ENCODE data around the gene COL4A4.

COL4A4 gene

GRCh38 chr2:226985583-226985946 lies 178.4 kb downstream of the COL4A4 start:
- in situ Hi-C loops (cut with MboI; ENCODE audit: low sequenced_read_pairs), result no loop called here

- in situ Hi-C loops (cut with MboI; ENCODE audit: low sequenced_read_pairs), result no loop called here
These were observed 179.0 kb downstream of the COL4A4 start for GRCh38 chr2:226984750-226985582.

GRCh38 chr2:226983895-226984749 lies 179.9 kb downstream of the COL4A4 start:
- in situ Hi-C loops (cut with MboI; ENCODE audit: low sequenced_read_pairs), result no loop called here

GRCh38 chr2:226981791-226982326 lies 182.1 kb downstream of the COL4A4 start:
- in situ Hi-C loops (cut with MboI; ENCODE audit: low sequenced_read_pairs), result no loop called here

GRCh38 chr2:226979004-226979403 lies 185.0 kb downstream of the COL4A4 start:
- in situ Hi-C loops (cut with MboI; ENCODE audit: low sequenced_read_pairs), result no loop called here

GRCh38 chr2:226978300-226978699 lies 185.7 kb downstream of the COL4A4 start:
- in situ Hi-C loops (cut with MboI; ENCODE audit: low sequenced_read_pairs), result no loop called here

- in situ Hi-C loops (cut with MboI; ENCODE audit: low sequenced_read_pairs), result no loop called here
These were observed 186.2 kb downstream of the COL4A4 start for GRCh38 chr2:226977775-226978190.

- in situ Hi-C loops (cut with MboI; ENCODE audit: low sequenced_read_pairs), result no loop called here
These were observed 190.2 kb downstream of the COL4A4 start for GRCh38 chr2:226973816-226974215.

GRCh38 chr2:226971770-226972169 lies 192.2 kb downstream of the COL4A4 start:
- in situ Hi-C loops (cut with MboI; ENCODE audit: low sequenced_read_pairs), result no loop called here

GRCh38 chr2:226971084-226971483 lies 192.9 kb downstream of the COL4A4 start:
- in situ Hi-C loops (cut with MboI; ENCODE audit: low sequenced_read_pairs), result no loop called here

- in situ Hi-C loops (cut with MboI; ENCODE audit: low sequenced_read_pairs), result no loop called here
These were observed 193.6 kb downstream of the COL4A4 start for GRCh38 chr2:226970362-226970761.

GRCh38 chr2:226969417-226970080 lies 194.5 kb downstream of the COL4A4 start:
- in situ Hi-C loops (cut with MboI; ENCODE audit: low sequenced_read_pairs), result no loop called here

- in situ Hi-C loops (cut with MboI; ENCODE audit: low sequenced_read_pairs), result no loop called here
These were observed 198.6 kb downstream of the COL4A4 start for GRCh38 chr2:226965376-226965775.

- in situ Hi-C loops (cut with MboI; ENCODE audit: low sequenced_read_pairs), result no loop called here
These were observed 200.5 kb downstream of the COL4A4 start for GRCh38 chr2:226963528-226963927.

- in situ Hi-C loops (cut with MboI; ENCODE audit: low sequenced_read_pairs), result no loop called here
These were observed 201.7 kb downstream of the COL4A4 start for GRCh38 chr2:226962176-226962773.

GRCh38 chr2:226959418-226959817 lies 204.6 kb downstream of the COL4A4 start:
- in situ Hi-C loops (cut with MboI; ENCODE audit: low sequenced_read_pairs), result no loop called here

GRCh38 chr2:226956659-226957058 lies 207.3 kb downstream of the COL4A4 start:
- in situ Hi-C loops (cut with MboI; ENCODE audit: low sequenced_read_pairs), result no loop called here

- in situ Hi-C loops (cut with MboI; ENCODE audit: low sequenced_read_pairs), result no loop called here
These were observed 210.2 kb downstream of the COL4A4 start for GRCh38 chr2:226953826-226954225.

- in situ Hi-C loops (cut with MboI; ENCODE audit: low sequenced_read_pairs), result no loop called here
These were observed 210.8 kb downstream of the COL4A4 start for GRCh38 chr2:226953206-226953605.

Data from hTERT RPE-1 (cell line).